HEK293 (cell line): ENCODE data around the gene IRF8.
A peak's percentile ranks its signal among the peaks of the same experiment; 100 is the strongest.

Source experiments
- CTCF ChIA-PET: fragments of 350-600 bp; formaldehyde crosslinking; extraction: SDS; loops from one replicate; lab custom pipeline; 2021; ENCODE audit warnings: antibody characterized with exemption; lab: Yijun Ruan, JAX
- POLR2A ChIA-PET: fragments of 300-600 bp; formaldehyde crosslinking; extraction: SDS; loops from one replicate; lab custom pipeline; 2020; ENCODE audit warnings: antibody characterized with exemption, inconsistent platforms; lab: Yijun Ruan, JAX
- H3K27ac ChIP-seq: fragments of 200-500 bp; sonication (Bioruptor generic); 2 replicates; pipeline ENCODE4 v1.5.1; 2014; ENCODE audit warnings: low read depth, low read length, control low read depth, inconsistent platforms; ENCODE audit errors: extremely low read depth
- H3K36me3 ChIP-seq, 2 experiments: fragments of 200-500 bp in 1 of 2; sonication (Bioruptor generic) in 1 of 2; 1 replicate in 1 of 2; 2 replicates in 1 of 2; pipeline ENCODE4 v1.5.1; 2014 to 2017; ENCODE audit warnings: inconsistent platforms in 2 of 2, low read length in 2 of 2; ENCODE audit not compliant: control insufficient read depth in 2 of 2, insufficient read depth in 1 of 2
- H3K4me1 ChIP-seq: fragments of 200-500 bp; sonication (Bioruptor generic); 2 replicates; pipeline ENCODE4 v1.5.1; 2014; ENCODE audit warnings: mild to moderate bottlenecking, low read length, inconsistent platforms; ENCODE audit not compliant: control insufficient read depth, insufficient read depth
- H3K4me3 ChIP-seq: 2 replicates; pipeline ENCODE4 v1.5.1; 2011; ENCODE audit warnings: low read depth, mild to moderate bottlenecking, control low read depth, low read length, moderate library complexity
- H3K9me3 ChIP-seq: fragments of 200-500 bp; sonication (Bioruptor generic); 2 replicates; pipeline ENCODE4 v1.5.1; 2014; ENCODE audit warnings: low read depth, low read length, inconsistent platforms; ENCODE audit not compliant: control insufficient read depth, insufficient read depth
- GLI4 ChIP-seq: fragments of 450-650 bp; formaldehyde crosslinking; IDR thresholded peaks from 2 replicates; pipeline ENCODE4 v1.5.1; 2016; ENCODE audit warnings: missing biosample characterization, missing genetic modification characterization
- HOXC10 ChIP-seq: sonication (generic); formaldehyde crosslinking; IDR thresholded peaks from 2 replicates; pipeline ENCODE4 v1.8.1; 2023; ENCODE audit warnings: mild to moderate bottlenecking, missing genetic modification reagents
- PRDM1 ChIP-seq: fragments of 450-650 bp; formaldehyde crosslinking; IDR thresholded peaks from 2 replicates; pipeline ENCODE4; 2016; ENCODE audit warnings: missing biosample characterization, missing genetic modification characterization
- PRDM2 ChIP-seq: fragments of 450-650 bp; formaldehyde crosslinking; IDR thresholded peaks from 2 replicates; pipeline ENCODE4 v1.5.1; 2016; ENCODE audit warnings: missing biosample characterization, missing genetic modification characterization, borderline replicate concordance
- SETDB1 ChIP-seq: IDR thresholded peaks from one replicate; pipeline ENCODE4 v1.6.1; 2017; ENCODE audit warnings: mild to moderate bottlenecking, low read length, moderate library complexity, mixed read lengths; ENCODE audit not compliant: insufficient read length
- SP3 ChIP-seq: fragments of 450-650 bp; formaldehyde crosslinking; IDR thresholded peaks from 2 replicates; pipeline ENCODE4 v1.5.1; 2016; ENCODE audit warnings: missing biosample characterization, missing genetic modification characterization
- TRIM28 ChIP-seq: IDR thresholded peaks from 2 replicates; pipeline ENCODE4 v1.6.1; 2011; ENCODE audit warnings: low read length, control low read depth, borderline replicate concordance
- WT1 ChIP-seq: fragments of 450-650 bp; formaldehyde crosslinking; IDR thresholded peaks from 2 replicates; pipeline ENCODE4 v1.5.1; 2016; ENCODE audit warnings: missing biosample characterization, missing genetic modification characterization
- ZFHX2 ChIP-seq: fragments of 450-650 bp; formaldehyde crosslinking; conservative IDR thresholded peaks from 2 replicates; pipeline ENCODE4 v1.5.1; 2016; ENCODE audit warnings: missing biosample characterization, missing genetic modification characterization
- ZFP3 ChIP-seq: fragments of 450-650 bp; formaldehyde crosslinking; IDR thresholded peaks from 2 replicates; pipeline ENCODE4 v1.5.1; 2016; ENCODE audit warnings: low read depth, missing biosample characterization, missing genetic modification characterization
- ZFP37 ChIP-seq: fragments of 450-650 bp; formaldehyde crosslinking; IDR thresholded peaks from 2 replicates; pipeline ENCODE4 v1.5.1; 2016; ENCODE audit warnings: missing biosample characterization, missing genetic modification characterization
- ZFP69B ChIP-seq: fragments of 450-650 bp; formaldehyde crosslinking; IDR thresholded peaks from 2 replicates; pipeline ENCODE4 v1.5.1; 2016; ENCODE audit warnings: missing biosample characterization, missing genetic modification characterization
- ZNF175 ChIP-seq: fragments of 450-650 bp; formaldehyde crosslinking; IDR thresholded peaks from 2 replicates; pipeline ENCODE4 v1.5.1; 2016; ENCODE audit warnings: missing biosample characterization, missing genetic modification characterization
- ZNF335 ChIP-seq: fragments of 450-650 bp; formaldehyde crosslinking; conservative IDR thresholded peaks from 2 replicates; pipeline ENCODE4 v1.5.1; 2016; ENCODE audit warnings: missing biosample characterization, missing genetic modification characterization
- ZNF433 ChIP-seq: fragments of 450-650 bp; formaldehyde crosslinking; IDR thresholded peaks from 2 replicates; pipeline ENCODE4 v1.5.1; 2016; ENCODE audit warnings: missing biosample characterization, missing genetic modification characterization, low read depth
- ZNF48 ChIP-seq: fragments of 450-650 bp; formaldehyde crosslinking; IDR thresholded peaks from 2 replicates; pipeline ENCODE4 v1.5.1; 2016; ENCODE audit warnings: missing biosample characterization, missing genetic modification characterization
- ZNF580 ChIP-seq: fragments of 450-650 bp; formaldehyde crosslinking; IDR thresholded peaks from 2 replicates; pipeline ENCODE4 v1.5.1; 2016; ENCODE audit warnings: missing biosample characterization, missing genetic modification characterization
- ZNF600 ChIP-seq: fragments of 450-650 bp; formaldehyde crosslinking; IDR thresholded peaks from 2 replicates; pipeline ENCODE4 v1.5.1; 2016; ENCODE audit warnings: missing biosample characterization, missing genetic modification characterization
- ZNF621 ChIP-seq: fragments of 450-650 bp; formaldehyde crosslinking; IDR thresholded peaks from 2 replicates; pipeline ENCODE4 v1.5.1; 2017; ENCODE audit warnings: missing biosample characterization, missing genetic modification characterization
- ZNF830 ChIP-seq: fragments of 450-650 bp; IDR thresholded peaks from 2 replicates; pipeline ENCODE4 v1.5.0; 2018; ENCODE audit warnings: missing biosample characterization, missing genetic modification characterization, low read depth, mild to moderate bottlenecking, moderate library complexity
- ZSCAN30 ChIP-seq: fragments of 450-650 bp; IDR thresholded peaks from 2 replicates; pipeline ENCODE4 v1.5.1; 2018; ENCODE audit warnings: missing biosample characterization, mild to moderate bottlenecking, missing genetic modification characterization, moderate library complexity
- ZXDB ChIP-seq: fragments of 450-650 bp; formaldehyde crosslinking; IDR thresholded peaks from 2 replicates; pipeline ENCODE4 v1.5.1; 2016; ENCODE audit warnings: missing biosample characterization, missing genetic modification characterization

The IRF8 gene

GRCh38 chr16:85850344-85850880 is 48.5 kb upstream of the IRF8 start (continued):
- no peak for TF ChIP-seq ZNF830 (tag by site-specific recombination)
- TF ChIP-seq ZNF335: no peak
- no peak for TF ChIP-seq ZFHX2 (tag by site-specific recombination)
- TF ChIP-seq ZNF621 (tag by site-specific recombination): no peak
- no peak for TF ChIP-seq PRDM1 (tag by site-specific recombination)
- no peak for TF ChIP-seq ZNF48
- no peak for TF ChIP-seq GLI4 (tag by site-specific recombination)

GRCh38 chr16:85851034-85851785 is 47.8 kb upstream of the IRF8 start:
- peak; percentile 66; the same call in 1 of the 2 replicates for TF ChIP-seq ZXDB (tag by site-specific recombination)
- no peak for TF ChIP-seq ZNF580
- no peaks in the 10 kb centered on the region for H3K9me3 ChIP-seq
- POLR2A ChIA-PET: no interaction called here
- H3K4me1 ChIP-seq: no peaks in the 10 kb centered on the region
- no peak overlapping the region for H3K27ac ChIP-seq
- H3K4me3 ChIP-seq: no peak overlapping the region
- CTCF ChIA-PET: no interaction called here
- no peaks in the 10 kb centered on the region for H3K36me3 ChIP-seq

GRCh38 chr16:85853547-85854545 is 45.1 kb upstream of the IRF8 start:
- ChIA-PET POLR2A (no interaction called here), CTCF (interaction anchor here (1.1 to 1.8 kb wide), 2 partner anchors 33 to 43 kb away, joined by 3 to 6 read pairs; no protein-coding TSS in a partner anchor)
- Histone ChIP-seq H3K4me3 (no peak overlapping the region), H3K36me3 (no peaks in the 10 kb centered on the region), H3K27ac (no peak overlapping the region), H3K4me1 (no peaks in the 10 kb centered on the region), H3K9me3 (no peaks in the 10 kb centered on the region)
- TF ChIP-seq SETDB1: no peak
- TF ChIP-seq ZNF600 (tag by site-specific recombination): no peak
- no peak for TF ChIP-seq ZFP3 (tag by site-specific recombination)
- TF ChIP-seq ZNF433 (tag by site-specific recombination): no peak
- TF ChIP-seq TRIM28: no peak
- no peak for TF ChIP-seq ZFP69B (tag by site-specific recombination)
- no peak for TF ChIP-seq WT1 (tag by site-specific recombination)
- no peak for TF ChIP-seq HOXC10 (CRISPR knock-in tag)
- no peak for TF ChIP-seq PRDM2 (tag by site-specific recombination)
- no peak for TF ChIP-seq ZFP37 (tag by site-specific recombination)
- no peak for TF ChIP-seq ZSCAN30 (tag by site-specific recombination)
- no peak for TF ChIP-seq SP3 (tag by site-specific recombination)
- TF ChIP-seq ZNF175 (tag by site-specific recombination): no peak
